Neural crest cell (in vitro differentiated cells): ENCODE results near the gene NOC3L. TPM values are rescaled to one million over a fixed set of nuclear protein-coding genes. Genes with fewer than 3 reads are reported as not detected.

Source experiments
- DNase-seq: peaks from one replicate; pipeline ENCODE4 v3.0.0; 2021; ENCODE audit warnings: low read depth, mixed read lengths, low spot score
- H3K27ac Mint-ChIP-seq: one replicate; pipeline ENCODE4 v1.8.0; 2021; ENCODE audit warnings: mild to moderate bottlenecking, mixed read lengths; ENCODE audit not compliant: unreplicated experiment
- H3K27me3 Mint-ChIP-seq: 2 replicates; pipeline ENCODE4 v1.8.0; 2021; ENCODE audit warnings: low read depth, mild to moderate bottlenecking, mixed read lengths
- H3K36me3 Mint-ChIP-seq: 2 replicates; pipeline ENCODE4 v1.8.0; 2021; ENCODE audit warnings: low read depth, mild to moderate bottlenecking, mixed read lengths
- H3K4me1 Mint-ChIP-seq: 2 replicates; pipeline ENCODE4 v1.8.0; 2021; ENCODE audit warnings: mixed read lengths
- H3K4me3 Mint-ChIP-seq: one replicate; pipeline ENCODE4 v1.8.0; 2021; ENCODE audit warnings: mild to moderate bottlenecking, mixed read lengths
- H3K9me3 Mint-ChIP-seq: 2 replicates; pipeline ENCODE4 v1.8.0; 2021; ENCODE audit warnings: mixed read lengths
- CTCF ChIP-seq: fragments of 200-600 bp; sonication (generic); conservative IDR thresholded peaks from 2 replicates; pipeline ENCODE4 v1.5.0; 2021; ENCODE audit warnings: antibody characterized with exemption, mild to moderate bottlenecking
- total RNA-seq: library from RNA; stranded (reverse); gene quantifications from 2 replicates; pipeline ENCODE4 v1.2.1, GENCODE V29; 2021

Gene NOC3L
- total RNA-seq, 1 donor from 2014 or later: 25.7 TPM

GRCh38 chr10:94370501-94370900 lies 7.8 kb upstream of the NOC3L start:
- Mint-ChIP-seq H3K27ac (no peak overlapping the region), H3K36me3 (no peaks in the 10 kb centered on the region), H3K4me3 (no peak overlapping the region), H3K4me1 (peaks cover 6% of the 10 kb centered on the region), H3K27me3 (peaks cover 21% of the 10 kb centered on the region), H3K9me3 (peaks cover 2% of the 10 kb centered on the region)
- no peak for TF ChIP-seq CTCF
- no peak for DNase-seq

- no peak overlapping the region for H3K4me3 Mint-ChIP-seq
- no peak for TF ChIP-seq CTCF
- DNase-seq: no peak
- H3K36me3 Mint-ChIP-seq: no peaks in the 10 kb centered on the region
- peaks cover 21% of the 10 kb centered on the region for H3K27me3 Mint-ChIP-seq
- peaks cover 24% of the 10 kb centered on the region for H3K4me1 Mint-ChIP-seq
- H3K9me3 Mint-ChIP-seq: peaks cover 2% of the 10 kb centered on the region
- H3K27ac Mint-ChIP-seq: no peak overlapping the region
Measured at GRCh38 chr10:94366382-94366781, 3.6 kb upstream of the NOC3L start.

- peaks cover 18% of the 10 kb centered on the region for H3K27me3 Mint-ChIP-seq
- no peak overlapping the region for H3K27ac Mint-ChIP-seq
- H3K9me3 Mint-ChIP-seq: no peaks in the 10 kb centered on the region
- TF ChIP-seq CTCF: no peak
- peak overlapping the region; percentile 63 for H3K4me3 Mint-ChIP-seq
- peaks cover 6% of the 10 kb centered on the region for H3K36me3 Mint-ChIP-seq
- H3K4me1 Mint-ChIP-seq: peaks cover 29% of the 10 kb centered on the region
- no peak for DNase-seq
Measured at GRCh38 chr10:94364482-94364881, 1.7 kb upstream of the NOC3L start.

GRCh38 chr10:94363251-94363565 lies 469 bp upstream of the NOC3L start:
- Mint-ChIP-seq H3K27ac (no peak overlapping the region), H3K9me3 (no peaks in the 10 kb centered on the region), H3K27me3 (peaks cover 16% of the 10 kb centered on the region), H3K4me3 (peak overlapping the region; percentile 96), H3K4me1 (peaks cover 29% of the 10 kb centered on the region), H3K36me3 (peaks cover 6% of the 10 kb centered on the region)
- peak; percentile 13 for TF ChIP-seq CTCF
- no peak for DNase-seq

GRCh38 chr10:94361171-94361794 lies 1.5 kb downstream of the NOC3L start:
- Mint-ChIP-seq H3K36me3 (peaks cover 6% of the 10 kb centered on the region), H3K27me3 (peaks cover 16% of the 10 kb centered on the region), H3K4me3 (peak overlapping the region; percentile 96), H3K4me1 (peaks cover 29% of the 10 kb centered on the region), H3K27ac (no peak overlapping the region), H3K9me3 (no peaks in the 10 kb centered on the region)
- no peak for TF ChIP-seq CTCF
- DNase-seq: no peak
